NCI-H1694 treated with DMSO at 0.1 percent for 48 hours (cell line): Measurements from ENCODE around the gene TUBA8.
"Not testable (repeated sequence)": the region's sequence is repeated elsewhere in the genome, so short reads cannot be mapped to it uniquely, and the experiment has no call there.

Source experiments
- DNase-seq: peaks from one replicate; lab custom pipeline; 2025; lab: John Stamatoyannopoulos, UW

TUBA8 gene

DNA sequence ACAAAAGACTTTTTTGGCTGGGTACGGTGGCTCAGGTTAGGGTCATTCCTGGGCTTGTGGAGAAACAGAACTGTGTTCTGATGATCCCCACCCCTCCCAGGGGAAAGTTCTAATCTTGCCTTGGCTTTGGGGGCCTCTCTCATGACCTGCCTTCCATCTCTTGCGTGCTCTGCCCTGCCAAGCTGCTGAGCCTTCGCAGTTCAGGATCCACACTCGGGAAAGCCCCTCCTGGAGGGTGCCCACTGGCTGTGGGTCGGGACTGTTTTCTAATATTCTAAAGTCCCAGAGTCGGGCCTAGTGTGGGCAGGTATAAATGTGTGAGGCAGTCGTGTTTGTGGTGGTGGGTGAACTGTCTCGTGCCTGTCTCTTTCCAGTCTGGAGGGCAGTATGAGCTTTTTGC is 62.2 kb downstream of the TUBA8 start:
- not testable (repeated sequence) for DNase-seq

DNA sequence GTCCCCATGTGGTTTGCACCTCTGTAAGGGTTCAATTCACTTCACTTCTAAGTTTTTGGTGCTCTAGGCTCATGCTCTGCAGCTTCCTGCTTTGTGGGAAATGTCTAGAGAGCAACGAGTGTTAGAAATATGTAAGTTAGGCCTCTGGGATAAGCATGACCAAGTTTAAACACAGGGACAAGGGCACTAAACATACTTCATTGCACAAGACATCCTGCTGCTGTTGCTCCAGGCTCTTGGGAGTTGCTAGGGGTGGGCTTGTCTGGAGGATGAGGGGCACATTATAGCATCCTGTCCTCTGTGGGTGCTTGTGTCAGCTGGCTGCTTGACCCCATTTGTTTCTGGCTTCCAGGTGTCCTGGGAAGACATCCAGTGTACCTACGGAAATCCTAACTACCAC is 62.8 kb downstream of the TUBA8 start:
- not testable (repeated sequence) for DNase-seq
